WTC11 (cell line): ENCODE measurements around the gene URI1. TPM values are rescaled to one million over a fixed set of nuclear protein-coding genes. Genes with fewer than 3 reads are reported as not detected.

Experiments
- ATAC-seq: fragments of 200-7000 bp; cut with Tn5 transposase; 2 replicates; pipeline ENCODE4 v1.10.0; 2021; ENCODE audit warnings: mild to moderate bottlenecking, moderate library complexity
- CTCF ChIA-PET: fragments of 300-600 bp; sonication (Branson Sonifier 250); formaldehyde crosslinking; loops from one replicate; lab custom pipeline; 2021; ENCODE audit warnings: antibody characterized with exemption; lab: Charles Lee
- POLR2A ChIA-PET: fragments of 350-600 bp; sonication (Branson Sonifier 250); formaldehyde crosslinking; loops from one replicate; lab custom pipeline; 2021; ENCODE audit warnings: antibody characterized with exemption; lab: Charles Lee
- DNase-seq: peaks from one replicate; pipeline ENCODE4 v3.0.0; 2021; ENCODE audit warnings: low spot score
- H3K27ac Mint-ChIP-seq: 2 replicates; pipeline ENCODE4 v1.8.0; 2021; ENCODE audit warnings: mixed read lengths
- H3K27me3 Mint-ChIP-seq: 2 replicates; pipeline ENCODE4 v1.8.0; 2021; ENCODE audit warnings: low read depth, mild to moderate bottlenecking, moderate library complexity, mixed read lengths
- H3K36me3 Mint-ChIP-seq: 2 replicates; pipeline ENCODE4 v1.8.0; 2021; ENCODE audit warnings: mixed read lengths
- H3K4me1 Mint-ChIP-seq: 2 replicates; pipeline ENCODE4 v1.8.0; 2022; ENCODE audit warnings: mixed read lengths
- H3K4me3 Mint-ChIP-seq: 2 replicates; pipeline ENCODE4 v1.8.0; 2021; ENCODE audit warnings: mild to moderate bottlenecking, moderate library complexity, mixed read lengths
- H3K9me3 Mint-ChIP-seq: 2 replicates; pipeline ENCODE4 v1.8.0; 2021; ENCODE audit warnings: mixed read lengths
- CBFB ChIP-seq: sonication (generic); formaldehyde crosslinking; IDR thresholded peaks from 2 replicates; pipeline ENCODE4 v1.8.1; 2022; ENCODE audit warnings: mild to moderate bottlenecking, low read depth, missing genetic modification reagents
- CREB1 ChIP-seq: sonication (generic); formaldehyde crosslinking; IDR thresholded peaks from 2 replicates; pipeline ENCODE4 v1.8.0; 2023; ENCODE audit warnings: mild to moderate bottlenecking, missing genetic modification reagents
- FOXJ3 ChIP-seq: sonication (generic); formaldehyde crosslinking; IDR thresholded peaks from 2 replicates; pipeline ENCODE4 v1.9.0; 2021; ENCODE audit warnings: missing genetic modification reagents, mild to moderate bottlenecking, borderline replicate concordance
- FOXP1 ChIP-seq: sonication (generic); formaldehyde crosslinking; IDR thresholded peaks from 2 replicates; pipeline ENCODE4 v1.8.0; 2022; ENCODE audit warnings: missing genetic modification reagents, mild to moderate bottlenecking, moderate library complexity, borderline replicate concordance
- MXD4 ChIP-seq: fragments of 250-450 bp; sonication (Bioruptor Pico); IDR thresholded peaks from 2 replicates; pipeline ENCODE4 v1.8.0; 2021; ENCODE audit warnings: mild to moderate bottlenecking, moderate library complexity, borderline replicate concordance
- NFE2L1 ChIP-seq: sonication (generic); formaldehyde crosslinking; IDR thresholded peaks from 2 replicates; pipeline ENCODE4 v1.8.1; 2023; ENCODE audit warnings: missing genetic modification reagents
- SMAD4 ChIP-seq: sonication (generic); formaldehyde crosslinking; IDR thresholded peaks from 2 replicates; pipeline ENCODE4 v1.8.0; 2022; ENCODE audit warnings: mild to moderate bottlenecking, missing genetic modification reagents
- SOX15 ChIP-seq: fragments of 250-450 bp; sonication (Bioruptor Pico); IDR thresholded peaks from 2 replicates; pipeline ENCODE4 v1.9.0; 2021; ENCODE audit warnings: mild to moderate bottlenecking
- ZNF121 ChIP-seq: sonication (generic); formaldehyde crosslinking; IDR thresholded peaks from 2 replicates; pipeline ENCODE4 v1.8.0; 2023; ENCODE audit warnings: missing genetic modification reagents
- ZNF423 ChIP-seq: fragments of 250-450 bp; sonication (Bioruptor Pico); IDR thresholded peaks from 2 replicates; pipeline ENCODE4 v2.1.2; 2022; ENCODE audit warnings: mild to moderate bottlenecking, moderate library complexity
- total RNA-seq: library from RNA; stranded (reverse); gene quantifications from 3 replicates; pipeline ENCODE4 v1.2.3, GENCODE V29; 2021
- TF ChIP-seq, protein P1 (sequence below): sonication (generic); formaldehyde crosslinking; IDR thresholded peaks from 2 replicates; pipeline ENCODE4 v1.8.0; 2023; ENCODE audit warnings: missing genetic modification reagents, mild to moderate bottlenecking, borderline replicate concordance
- TF ChIP-seq, protein P2 (sequence below): fragments of 200-600 bp; IDR thresholded peaks from 2 replicates; pipeline ENCODE4 v1.8.0; 2022; ENCODE audit warnings: antibody characterized with exemption
- TF ChIP-seq, protein P3 (sequence below): sonication (generic); formaldehyde crosslinking; IDR thresholded peaks from 2 replicates; pipeline ENCODE4 v1.8.0; 2022; ENCODE audit warnings: mild to moderate bottlenecking, missing genetic modification reagents
- TF ChIP-seq, protein P4 (sequence below): sonication (generic); formaldehyde crosslinking; IDR thresholded peaks from 2 replicates; pipeline ENCODE4 v1.8.1; 2022; ENCODE audit warnings: mild to moderate bottlenecking, moderate library complexity, missing genetic modification reagents
- TF ChIP-seq, protein P5 (sequence below): sonication (generic); formaldehyde crosslinking; IDR thresholded peaks from 2 replicates; pipeline ENCODE4 v1.8.1; 2022; ENCODE audit warnings: low read depth, missing genetic modification reagents, borderline replicate concordance
- TF ChIP-seq, protein P6 (sequence below): sonication (generic); formaldehyde crosslinking; IDR thresholded peaks from 2 replicates; pipeline ENCODE4 v1.8.1; 2023; ENCODE audit warnings: mild to moderate bottlenecking, missing genetic modification reagents, moderate library complexity
- TF ChIP-seq, protein P7 (sequence below): fragments of 250-450 bp; sonication (Bioruptor Pico); conservative IDR thresholded peaks from 2 replicates; pipeline ENCODE4 v1.9.0; 2021; ENCODE audit warnings: mild to moderate bottlenecking

The URI1 gene
- total RNA-seq, 1 experiment from 2014 or later: 57.1 TPM

DNA sequence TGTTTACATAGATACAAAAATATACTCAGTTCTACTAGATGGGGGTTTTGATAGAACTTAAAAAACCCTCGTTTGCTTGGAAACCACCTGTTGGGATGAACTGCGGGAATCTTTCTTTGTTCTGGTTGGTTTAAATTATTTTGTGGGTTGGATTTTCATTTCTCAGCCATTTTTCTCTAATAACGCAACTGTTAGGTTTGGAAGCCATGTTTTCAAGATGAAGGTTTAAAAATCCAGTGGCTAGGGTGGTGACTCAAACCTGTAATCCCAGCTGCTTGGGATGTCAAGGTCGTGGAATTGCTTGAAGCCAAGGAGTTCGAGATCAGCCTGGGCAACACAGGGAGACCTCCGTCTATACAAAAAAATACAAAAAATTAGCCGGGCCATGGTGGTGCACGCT lies 1.6 kb downstream of the URI1 start:
- Mint-ChIP-seq H3K9me3 (peaks cover 17% of the 10 kb centered on the region), H3K27me3 (peaks cover 25% of the 10 kb centered on the region), H3K4me1 (peaks cover 33% of the 10 kb centered on the region), H3K4me3 (peak overlapping the region; percentile 90), H3K27ac (no peak overlapping the region; the same call in 1 of the 2 replicates), H3K36me3 (peaks cover 12% of the 10 kb centered on the region)
- ATAC-seq (no peak), DNase-seq (no peak)
- ChIA-PET POLR2A (no interaction called here), CTCF (interaction anchor here (1.2 to 3.2 kb wide), 2 partner anchors 45 to 227 kb away, joined by 3 to 6 read pairs; no protein-coding TSS in a partner anchor)
- TF ChIP-seq, protein P1, sequence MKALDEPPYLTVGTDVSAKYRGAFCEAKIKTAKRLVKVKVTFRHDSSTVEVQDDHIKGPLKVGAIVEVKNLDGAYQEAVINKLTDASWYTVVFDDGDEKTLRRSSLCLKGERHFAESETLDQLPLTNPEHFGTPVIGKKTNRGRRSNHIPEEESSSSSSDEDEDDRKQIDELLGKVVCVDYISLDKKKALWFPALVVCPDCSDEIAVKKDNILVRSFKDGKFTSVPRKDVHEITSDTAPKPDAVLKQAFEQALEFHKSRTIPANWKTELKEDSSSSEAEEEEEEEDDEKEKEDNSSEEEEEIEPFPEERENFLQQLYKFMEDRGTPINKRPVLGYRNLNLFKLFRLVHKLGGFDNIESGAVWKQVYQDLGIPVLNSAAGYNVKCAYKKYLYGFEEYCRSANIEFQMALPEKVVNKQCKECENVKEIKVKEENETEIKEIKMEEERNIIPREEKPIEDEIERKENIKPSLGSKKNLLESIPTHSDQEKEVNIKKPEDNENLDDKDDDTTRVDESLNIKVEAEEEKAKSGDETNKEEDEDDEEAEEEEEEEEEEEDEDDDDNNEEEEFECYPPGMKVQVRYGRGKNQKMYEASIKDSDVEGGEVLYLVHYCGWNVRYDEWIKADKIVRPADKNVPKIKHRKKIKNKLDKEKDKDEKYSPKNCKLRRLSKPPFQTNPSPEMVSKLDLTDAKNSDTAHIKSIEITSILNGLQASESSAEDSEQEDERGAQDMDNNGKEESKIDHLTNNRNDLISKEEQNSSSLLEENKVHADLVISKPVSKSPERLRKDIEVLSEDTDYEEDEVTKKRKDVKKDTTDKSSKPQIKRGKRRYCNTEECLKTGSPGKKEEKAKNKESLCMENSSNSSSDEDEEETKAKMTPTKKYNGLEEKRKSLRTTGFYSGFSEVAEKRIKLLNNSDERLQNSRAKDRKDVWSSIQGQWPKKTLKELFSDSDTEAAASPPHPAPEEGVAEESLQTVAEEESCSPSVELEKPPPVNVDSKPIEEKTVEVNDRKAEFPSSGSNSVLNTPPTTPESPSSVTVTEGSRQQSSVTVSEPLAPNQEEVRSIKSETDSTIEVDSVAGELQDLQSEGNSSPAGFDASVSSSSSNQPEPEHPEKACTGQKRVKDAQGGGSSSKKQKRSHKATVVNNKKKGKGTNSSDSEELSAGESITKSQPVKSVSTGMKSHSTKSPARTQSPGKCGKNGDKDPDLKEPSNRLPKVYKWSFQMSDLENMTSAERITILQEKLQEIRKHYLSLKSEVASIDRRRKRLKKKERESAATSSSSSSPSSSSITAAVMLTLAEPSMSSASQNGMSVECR (CRISPR knock-in tag): no peak
- TF ChIP-seq NFE2L1 (CRISPR knock-in tag) (no peak), SOX15 (no peak)

DNA sequence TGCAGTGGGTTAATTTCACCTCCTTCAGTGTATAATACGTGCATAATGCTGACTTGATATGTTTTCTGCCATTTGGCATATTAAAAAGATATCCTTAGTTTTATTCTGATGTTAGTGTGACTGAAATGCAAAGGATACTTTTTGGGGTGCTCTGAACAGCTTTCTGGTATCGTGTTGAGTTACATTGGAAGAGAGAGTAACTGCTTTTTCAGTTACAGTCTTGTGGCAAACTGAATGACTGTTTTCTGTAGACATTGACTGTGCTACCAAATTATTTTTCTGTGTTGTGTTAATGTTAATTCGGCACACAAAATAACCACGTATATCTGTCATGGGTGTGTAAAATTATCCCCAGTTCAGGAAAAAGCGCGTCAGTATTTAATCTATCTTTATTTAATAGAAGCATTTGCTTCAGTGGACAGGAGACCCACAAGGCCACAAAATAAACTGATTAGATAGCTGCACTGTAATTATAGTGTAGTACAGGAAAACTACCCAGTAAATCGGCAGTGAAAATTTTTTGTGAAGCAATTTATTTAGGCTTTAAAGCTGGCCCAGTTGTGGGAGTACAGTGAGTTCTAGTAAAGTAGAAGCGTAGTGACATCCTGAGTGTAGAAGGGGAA lies 2.5 kb downstream of the URI1 start:
- TF ChIP-seq, protein P2, sequence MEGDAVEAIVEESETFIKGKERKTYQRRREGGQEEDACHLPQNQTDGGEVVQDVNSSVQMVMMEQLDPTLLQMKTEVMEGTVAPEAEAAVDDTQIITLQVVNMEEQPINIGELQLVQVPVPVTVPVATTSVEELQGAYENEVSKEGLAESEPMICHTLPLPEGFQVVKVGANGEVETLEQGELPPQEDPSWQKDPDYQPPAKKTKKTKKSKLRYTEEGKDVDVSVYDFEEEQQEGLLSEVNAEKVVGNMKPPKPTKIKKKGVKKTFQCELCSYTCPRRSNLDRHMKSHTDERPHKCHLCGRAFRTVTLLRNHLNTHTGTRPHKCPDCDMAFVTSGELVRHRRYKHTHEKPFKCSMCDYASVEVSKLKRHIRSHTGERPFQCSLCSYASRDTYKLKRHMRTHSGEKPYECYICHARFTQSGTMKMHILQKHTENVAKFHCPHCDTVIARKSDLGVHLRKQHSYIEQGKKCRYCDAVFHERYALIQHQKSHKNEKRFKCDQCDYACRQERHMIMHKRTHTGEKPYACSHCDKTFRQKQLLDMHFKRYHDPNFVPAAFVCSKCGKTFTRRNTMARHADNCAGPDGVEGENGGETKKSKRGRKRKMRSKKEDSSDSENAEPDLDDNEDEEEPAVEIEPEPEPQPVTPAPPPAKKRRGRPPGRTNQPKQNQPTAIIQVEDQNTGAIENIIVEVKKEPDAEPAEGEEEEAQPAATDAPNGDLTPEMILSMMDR: no peak
- TF ChIP-seq CREB1 (CRISPR knock-in tag) (no peak), SMAD4 (CRISPR knock-in tag) (no peak), MXD4 (CRISPR knock-in tag) (no peak), ZNF121 (CRISPR knock-in tag) (no peak)
- TF ChIP-seq, protein P3, sequence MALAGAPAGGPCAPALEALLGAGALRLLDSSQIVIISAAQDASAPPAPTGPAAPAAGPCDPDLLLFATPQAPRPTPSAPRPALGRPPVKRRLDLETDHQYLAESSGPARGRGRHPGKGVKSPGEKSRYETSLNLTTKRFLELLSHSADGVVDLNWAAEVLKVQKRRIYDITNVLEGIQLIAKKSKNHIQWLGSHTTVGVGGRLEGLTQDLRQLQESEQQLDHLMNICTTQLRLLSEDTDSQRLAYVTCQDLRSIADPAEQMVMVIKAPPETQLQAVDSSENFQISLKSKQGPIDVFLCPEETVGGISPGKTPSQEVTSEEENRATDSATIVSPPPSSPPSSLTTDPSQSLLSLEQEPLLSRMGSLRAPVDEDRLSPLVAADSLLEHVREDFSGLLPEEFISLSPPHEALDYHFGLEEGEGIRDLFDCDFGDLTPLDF: no peak
- TF ChIP-seq, protein P4, sequence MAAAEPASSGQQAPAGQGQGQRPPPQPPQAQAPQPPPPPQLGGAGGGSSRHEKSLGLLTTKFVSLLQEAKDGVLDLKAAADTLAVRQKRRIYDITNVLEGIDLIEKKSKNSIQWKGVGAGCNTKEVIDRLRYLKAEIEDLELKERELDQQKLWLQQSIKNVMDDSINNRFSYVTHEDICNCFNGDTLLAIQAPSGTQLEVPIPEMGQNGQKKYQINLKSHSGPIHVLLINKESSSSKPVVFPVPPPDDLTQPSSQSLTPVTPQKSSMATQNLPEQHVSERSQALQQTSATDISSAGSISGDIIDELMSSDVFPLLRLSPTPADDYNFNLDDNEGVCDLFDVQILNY (CRISPR knock-in tag): no peak
- TF ChIP-seq, protein P5, sequence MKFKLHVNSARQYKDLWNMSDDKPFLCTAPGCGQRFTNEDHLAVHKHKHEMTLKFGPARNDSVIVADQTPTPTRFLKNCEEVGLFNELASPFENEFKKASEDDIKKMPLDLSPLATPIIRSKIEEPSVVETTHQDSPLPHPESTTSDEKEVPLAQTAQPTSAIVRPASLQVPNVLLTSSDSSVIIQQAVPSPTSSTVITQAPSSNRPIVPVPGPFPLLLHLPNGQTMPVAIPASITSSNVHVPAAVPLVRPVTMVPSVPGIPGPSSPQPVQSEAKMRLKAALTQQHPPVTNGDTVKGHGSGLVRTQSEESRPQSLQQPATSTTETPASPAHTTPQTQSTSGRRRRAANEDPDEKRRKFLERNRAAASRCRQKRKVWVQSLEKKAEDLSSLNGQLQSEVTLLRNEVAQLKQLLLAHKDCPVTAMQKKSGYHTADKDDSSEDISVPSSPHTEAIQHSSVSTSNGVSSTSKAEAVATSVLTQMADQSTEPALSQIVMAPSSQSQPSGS (CRISPR knock-in tag): no peak
- Mint-ChIP-seq H3K4me3 (peak overlapping the region; percentile 41), H3K27me3 (peaks cover 24% of the 10 kb centered on the region), H3K36me3 (peaks cover 16% of the 10 kb centered on the region), H3K4me1 (peaks cover 33% of the 10 kb centered on the region), H3K27ac (no peak overlapping the region), H3K9me3 (peaks cover 16% of the 10 kb centered on the region)
- CTCF ChIA-PET: interaction anchor here (0.6 to 1.2 kb wide), 2 partner anchors 44 kb away, joined by 3 read pairs; no protein-coding TSS in a partner anchor
- ATAC-seq (no peak), DNase-seq (no peak)
- POLR2A ChIA-PET: no interaction called here

DNA sequence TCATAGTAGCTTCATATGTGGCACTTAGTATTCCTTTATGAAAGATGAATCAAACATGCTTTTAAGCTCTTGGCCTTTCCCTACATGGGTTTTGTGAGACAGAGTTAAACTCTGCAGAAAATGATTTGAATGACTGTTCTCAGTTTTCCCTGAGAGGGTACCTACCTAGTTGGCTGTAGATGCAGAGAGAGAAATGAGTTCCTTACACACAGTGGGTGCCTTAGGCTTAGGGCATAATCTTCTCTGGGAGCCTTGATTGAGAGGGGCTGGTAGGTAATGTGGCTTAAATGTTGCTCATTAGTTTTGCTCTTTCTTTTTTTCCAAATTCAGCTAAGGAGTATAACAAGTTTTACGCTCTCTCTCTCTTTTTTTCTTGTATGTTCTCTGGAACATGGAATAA lies 3.0 kb downstream of the URI1 start:
- H3K36me3 Mint-ChIP-seq: peaks cover 21% of the 10 kb centered on the region
- H3K9me3 Mint-ChIP-seq: peaks cover 14% of the 10 kb centered on the region
- H3K27ac Mint-ChIP-seq: peak overlapping the region; percentile 29; the same call in 1 of the 2 replicates
- ATAC-seq: no peak
- H3K4me1 Mint-ChIP-seq: peaks cover 33% of the 10 kb centered on the region
- ChIA-PET CTCF (interaction anchor here (0.6 kb wide), 1 partner anchor 43 kb away, joined by 3 read pairs; no protein-coding TSS in a partner anchor), POLR2A (no interaction called here)
- peaks cover 18% of the 10 kb centered on the region for H3K27me3 Mint-ChIP-seq
- TF ChIP-seq ZNF423 (CRISPR knock-in tag) (no peak), CBFB (no peak), FOXJ3 (CRISPR knock-in tag) (no peak), FOXP1 (CRISPR knock-in tag) (no peak)
- TF ChIP-seq, protein P6, sequence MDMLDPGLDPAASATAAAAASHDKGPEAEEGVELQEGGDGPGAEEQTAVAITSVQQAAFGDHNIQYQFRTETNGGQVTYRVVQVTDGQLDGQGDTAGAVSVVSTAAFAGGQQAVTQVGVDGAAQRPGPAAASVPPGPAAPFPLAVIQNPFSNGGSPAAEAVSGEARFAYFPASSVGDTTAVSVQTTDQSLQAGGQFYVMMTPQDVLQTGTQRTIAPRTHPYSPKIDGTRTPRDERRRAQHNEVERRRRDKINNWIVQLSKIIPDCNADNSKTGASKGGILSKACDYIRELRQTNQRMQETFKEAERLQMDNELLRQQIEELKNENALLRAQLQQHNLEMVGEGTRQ (CRISPR knock-in tag): no peak
- TF ChIP-seq, protein P7, sequence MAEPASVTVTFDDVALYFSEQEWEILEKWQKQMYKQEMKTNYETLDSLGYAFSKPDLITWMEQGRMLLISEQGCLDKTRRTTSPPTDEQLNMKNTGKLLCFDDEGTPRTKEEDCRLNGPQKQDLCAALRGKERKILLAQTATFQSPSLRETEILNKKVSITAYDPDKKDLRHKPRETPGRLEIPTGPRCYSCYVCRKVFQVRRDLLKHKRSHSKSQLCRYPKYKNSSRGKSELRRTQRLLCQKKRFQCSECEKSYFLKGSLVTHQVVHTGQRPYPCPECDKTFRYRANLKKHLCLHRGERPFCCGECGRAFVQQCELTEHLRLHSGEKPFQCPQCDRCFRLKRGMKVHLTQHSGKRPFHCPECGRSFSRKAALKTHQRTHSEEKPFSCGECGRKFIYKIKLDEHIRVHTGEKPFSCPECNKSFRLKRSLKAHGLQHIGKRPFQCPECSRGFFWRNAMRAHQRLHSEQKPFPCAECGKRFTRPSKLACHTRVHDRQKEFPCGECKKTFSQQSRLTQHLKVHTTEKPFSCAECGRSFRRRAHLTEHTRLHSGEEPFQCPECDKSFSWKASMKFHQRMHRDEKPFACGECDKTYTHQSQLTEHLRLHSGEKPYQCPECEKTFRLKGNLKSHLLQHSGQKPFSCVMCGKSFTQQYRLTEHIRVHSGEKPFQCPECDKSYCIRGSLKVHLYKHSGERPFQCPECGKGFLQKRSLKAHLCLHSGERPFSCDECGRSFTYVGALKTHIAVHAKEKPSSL (CRISPR knock-in tag): no peak
- no peak overlapping the region for H3K4me3 Mint-ChIP-seq
- no peak for DNase-seq
